Thoracic aorta (tissue), 2 donors: Measurements from ENCODE around the gene MYL12A. TPM values are rescaled to one million over a fixed set of nuclear protein-coding genes. Genes with fewer than 3 reads are reported as not detected.

ENCODE experiments used
- ATAC-seq: fragments of 150-250 bp; one replicate; pipeline ENCODE4 v1.8.0; 2017; ENCODE audit warnings: low read depth; ENCODE audit not compliant: insufficient number of reproducible peaks, low FRiP score
- DNase-seq: peaks from one replicate; pipeline ENCODE4 v3.0.0-alpha.2; 2020; ENCODE audit warnings: low spot score
- H3K27ac ChIP-seq, 2 donors: fragments of 200-600 bp; sonication (generic); 1 replicate in 1 of 2; 2 replicates in 1 of 2; pipeline ENCODE4 v1.5.1; 2016; ENCODE audit warnings: mild to moderate bottlenecking in 2 of 2, moderate library complexity in 2 of 2
- H3K27me3 ChIP-seq: fragments of 200-600 bp; sonication (generic); replicated peaks from 2 replicates; pipeline ENCODE4 v1.6.0; 2016; ENCODE audit warnings: mild to moderate bottlenecking; ENCODE audit not compliant: insufficient read depth
- H3K36me3 ChIP-seq: fragments of 200-600 bp; sonication (generic); one replicate; pipeline ENCODE4 v1.5.1; 2016
- H3K4me1 ChIP-seq, 2 donors: fragments of 200-600 bp; sonication (generic); 1 replicate in 1 of 2; 2 replicates in 1 of 2; pipeline versions ENCODE4 v1.5.1 to v1.6.0; 2016; ENCODE audit warnings: low read depth in 2 of 2, mild to moderate bottlenecking in 1 of 2; ENCODE audit not compliant: control insufficient read depth in 1 of 2
- H3K4me3 ChIP-seq: fragments of 200-600 bp; sonication (generic); 2 replicates; pipeline ENCODE4 v1.5.1; 2016; ENCODE audit warnings: mild to moderate bottlenecking
- H3K9me3 ChIP-seq: fragments of 200-600 bp; sonication (generic); 2 replicates; pipeline ENCODE4 v1.5.1; 2016
- total RNA-seq, 2 donors: library from RNA; depleted of rRNA; stranded (reverse); fragments of >200 nt; gene quantifications; one replicate each; pipeline versions ENCODE4 v1.1.0 to v1.2.3, GENCODE V29; 2016
- TF ChIP-seq, protein P1 (sequence below): fragments of 200-600 bp; sonication (generic); IDR thresholded peaks from one replicate; pipeline ENCODE4 v1.5.1; 2019; ENCODE audit warnings: antibody characterized with exemption

The MYL12A gene
- total RNA-seq, 2 donors from 2014 or later, result 451 to 800 TPM

DNA sequence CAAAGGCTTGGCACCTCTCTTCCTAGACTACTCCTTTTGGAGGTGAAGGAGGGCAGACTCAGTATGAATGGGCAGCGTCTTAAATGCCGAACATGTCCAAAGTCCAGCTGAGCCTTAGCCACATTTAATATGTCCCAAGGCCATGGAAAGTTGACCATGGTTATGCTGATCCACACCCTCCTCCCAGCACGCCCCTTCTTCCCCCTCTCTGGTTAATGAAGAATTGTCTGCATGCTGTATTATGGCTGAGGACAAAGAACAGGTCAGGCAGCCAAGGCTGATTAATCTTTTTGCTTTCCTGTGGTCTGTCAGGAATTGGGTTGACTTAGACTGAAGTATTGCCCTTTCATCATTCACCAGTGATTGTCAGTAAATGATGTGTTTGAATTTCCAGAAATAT lies 22.0 kb upstream of the MYL12A start:
- DNase-seq (no peak), ATAC-seq (no peak)
- Histone ChIP-seq H3K27me3 (no peaks in the 10 kb centered on the region), H3K4me3 (no peak overlapping the region), H3K36me3 (no peaks in the 10 kb centered on the region), H3K4me1 (peaks cover 0 to 8% of the 10 kb centered on the region in 2 donors), H3K9me3 (no peaks in the 10 kb centered on the region), H3K27ac (no peak overlapping the region)
- TF ChIP-seq, protein P1, sequence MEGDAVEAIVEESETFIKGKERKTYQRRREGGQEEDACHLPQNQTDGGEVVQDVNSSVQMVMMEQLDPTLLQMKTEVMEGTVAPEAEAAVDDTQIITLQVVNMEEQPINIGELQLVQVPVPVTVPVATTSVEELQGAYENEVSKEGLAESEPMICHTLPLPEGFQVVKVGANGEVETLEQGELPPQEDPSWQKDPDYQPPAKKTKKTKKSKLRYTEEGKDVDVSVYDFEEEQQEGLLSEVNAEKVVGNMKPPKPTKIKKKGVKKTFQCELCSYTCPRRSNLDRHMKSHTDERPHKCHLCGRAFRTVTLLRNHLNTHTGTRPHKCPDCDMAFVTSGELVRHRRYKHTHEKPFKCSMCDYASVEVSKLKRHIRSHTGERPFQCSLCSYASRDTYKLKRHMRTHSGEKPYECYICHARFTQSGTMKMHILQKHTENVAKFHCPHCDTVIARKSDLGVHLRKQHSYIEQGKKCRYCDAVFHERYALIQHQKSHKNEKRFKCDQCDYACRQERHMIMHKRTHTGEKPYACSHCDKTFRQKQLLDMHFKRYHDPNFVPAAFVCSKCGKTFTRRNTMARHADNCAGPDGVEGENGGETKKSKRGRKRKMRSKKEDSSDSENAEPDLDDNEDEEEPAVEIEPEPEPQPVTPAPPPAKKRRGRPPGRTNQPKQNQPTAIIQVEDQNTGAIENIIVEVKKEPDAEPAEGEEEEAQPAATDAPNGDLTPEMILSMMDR, result no peak

DNA sequence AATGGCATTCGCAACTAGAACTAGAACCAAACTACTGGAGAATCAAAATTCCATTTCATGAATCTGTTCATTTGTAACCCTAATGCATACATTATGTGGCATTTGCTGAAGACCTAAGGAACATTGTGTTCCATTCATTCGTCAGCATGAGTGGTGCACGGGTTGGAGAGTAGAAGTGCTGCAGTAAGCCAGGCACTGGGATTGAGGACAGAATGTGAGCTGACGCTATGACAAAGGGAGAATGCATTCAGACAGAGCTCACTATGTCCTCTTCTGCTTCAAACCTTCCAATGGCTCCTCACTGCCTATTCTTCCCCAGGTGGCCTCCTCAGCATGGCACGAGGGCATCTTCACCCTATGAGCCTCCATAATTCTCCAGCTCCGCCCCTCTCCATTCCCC lies 21.6 kb upstream of the MYL12A start:
- H3K27ac ChIP-seq, result no peak overlapping the region
- DNase-seq (no peak), ATAC-seq (no peak)
- H3K9me3 ChIP-seq, result no peaks in the 10 kb centered on the region
- no peaks in the 10 kb centered on the region for H3K36me3 ChIP-seq
- no peaks in the 10 kb centered on the region for H3K27me3 ChIP-seq
- TF ChIP-seq, protein P1, result no peak
- peaks cover 0 to 3% of the 10 kb centered on the region in 2 donors for H3K4me1 ChIP-seq
- no peak overlapping the region for H3K4me3 ChIP-seq

DNA sequence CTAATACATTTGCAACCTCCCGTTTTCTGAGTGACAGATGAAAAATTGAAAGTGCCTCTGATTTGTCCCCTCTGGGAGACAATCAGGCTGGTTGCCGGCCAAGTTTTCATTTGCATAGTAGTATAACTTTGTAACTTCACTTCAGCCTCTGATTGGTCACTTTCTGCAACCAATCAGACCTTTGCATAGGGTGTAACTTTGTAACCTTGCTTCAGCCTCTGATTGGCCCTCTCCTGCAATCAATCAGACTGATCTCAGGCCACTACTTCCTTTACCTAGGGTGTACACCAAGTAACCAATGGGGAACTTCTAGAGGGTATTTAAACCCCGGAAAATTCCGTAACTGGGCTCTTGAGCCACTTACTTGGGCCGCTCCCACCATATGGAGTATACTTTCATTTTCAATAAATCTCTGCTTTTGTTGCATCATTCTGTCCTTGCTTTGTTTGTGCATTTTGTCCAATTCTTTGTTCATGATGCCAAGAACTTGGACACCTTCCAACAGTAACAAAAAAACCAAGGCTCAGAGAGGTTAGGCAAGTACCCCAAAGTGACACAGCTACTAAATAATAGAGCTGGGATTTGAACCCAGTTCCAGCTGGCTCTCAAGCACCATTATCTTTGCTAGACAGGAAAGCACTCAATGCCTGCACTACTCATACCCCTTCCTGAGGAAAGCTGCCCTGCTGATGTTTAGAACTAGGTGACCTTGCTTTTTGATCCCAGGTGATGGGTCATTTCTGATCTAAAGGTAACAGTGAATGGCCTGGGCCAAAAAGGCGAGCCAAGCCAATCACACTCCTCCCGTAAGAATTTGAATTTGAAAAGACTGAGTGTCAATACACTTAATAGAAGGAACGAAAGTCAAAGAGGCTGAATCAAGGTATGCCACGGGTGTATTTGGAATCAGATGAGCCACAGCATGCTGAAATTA lies 16.9 kb upstream of the MYL12A start:
- TF ChIP-seq, protein P1, result no peak
- H3K4me1 ChIP-seq, result peaks cover 0 to 7% of the 10 kb centered on the region in 2 donors

DNA sequence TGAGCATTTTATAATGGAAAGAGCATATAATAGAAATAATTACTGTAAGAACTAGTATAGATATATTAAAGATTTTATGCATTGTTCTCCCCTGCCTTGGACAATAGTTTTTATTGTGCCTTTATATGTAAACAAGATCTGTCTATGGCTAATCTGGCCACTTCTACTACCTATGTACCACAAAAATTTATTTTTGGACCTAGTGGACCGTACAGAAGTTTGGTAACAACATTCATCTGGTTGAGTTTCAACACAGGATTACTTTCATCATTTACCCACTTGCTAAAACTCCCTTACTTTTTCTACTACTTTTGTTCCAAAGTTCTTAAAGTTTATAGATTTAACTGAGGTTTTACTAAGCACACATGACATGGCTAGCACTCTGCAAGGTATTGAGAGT lies 14.6 kb upstream of the MYL12A start:
- no peaks in the 10 kb centered on the region for H3K27me3 ChIP-seq
- no peaks in the 10 kb centered on the region for H3K9me3 ChIP-seq
- TF ChIP-seq, protein P1, result no peak
- no peak overlapping the region for H3K4me3 ChIP-seq
- DNase-seq, result no peak
- H3K4me1 ChIP-seq, result peaks cover 0 to 7% of the 10 kb centered on the region in 2 donors
- ATAC-seq, result no peak
- no peak overlapping the region for H3K27ac ChIP-seq
- no peaks in the 10 kb centered on the region for H3K36me3 ChIP-seq

More for the DNA sequence above, 16.9 kb upstream of the MYL12A start:
- Histone ChIP-seq H3K9me3 (no peaks in the 10 kb centered on the region), H3K27me3 (no peaks in the 10 kb centered on the region), H3K27ac (no peak overlapping the region), H3K4me3 (no peak overlapping the region), H3K36me3 (no peaks in the 10 kb centered on the region)
- DNase-seq (no peak), ATAC-seq (no peak)

DNA sequence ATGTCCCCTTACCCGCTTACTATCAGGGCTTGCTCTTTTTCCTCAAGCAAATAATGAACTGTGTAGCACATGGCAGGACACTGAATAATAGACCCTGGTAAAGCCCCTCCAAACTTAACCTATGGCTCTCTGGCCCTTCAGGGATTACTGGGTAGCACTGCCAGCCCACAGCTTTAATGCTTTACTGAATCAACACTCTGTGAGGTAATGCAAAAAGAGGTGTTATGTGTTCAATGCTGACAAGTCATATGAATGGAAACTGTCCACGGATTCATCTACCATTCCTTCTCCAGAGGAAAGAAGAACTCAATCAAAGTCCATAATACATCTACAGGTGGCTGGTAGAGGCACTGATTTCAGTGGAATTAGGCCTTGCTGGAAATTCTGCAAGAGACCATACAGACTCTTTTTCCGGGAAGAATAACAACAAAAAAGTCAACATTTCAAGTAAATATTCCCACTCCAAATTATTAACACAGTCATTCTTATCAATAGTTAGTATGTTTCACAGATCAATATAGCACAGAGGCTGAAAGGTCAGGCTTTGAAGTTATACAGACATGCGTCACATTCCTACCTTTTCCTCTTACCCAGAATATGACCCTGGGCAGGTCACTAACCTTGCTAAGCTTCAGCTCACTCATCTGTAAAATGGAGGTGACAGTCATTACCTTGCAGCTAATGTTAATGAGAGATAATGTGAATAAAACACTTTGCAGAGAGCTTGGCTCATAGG lies 14.0 kb upstream of the MYL12A start:
- TF ChIP-seq, protein P1, result no peak
- no peak for ATAC-seq
- H3K4me1 ChIP-seq, result peaks cover 0 to 7% of the 10 kb centered on the region in 2 donors
- H3K27ac ChIP-seq, result no peak overlapping the region
- H3K27me3 ChIP-seq, result no peaks in the 10 kb centered on the region
- no peaks in the 10 kb centered on the region for H3K36me3 ChIP-seq
- no peak for DNase-seq
- H3K9me3 ChIP-seq, result no peaks in the 10 kb centered on the region
- H3K4me3 ChIP-seq, result no peak overlapping the region
